ENCODE data around the gene PPP2R5E. TPM values are rescaled to one million over a fixed set of nuclear protein-coding genes. Genes with fewer than 3 reads are reported as not detected.

PPP2R5E gene
- total and polyA plus RNA-seq, 2 of the 8 experiments (the other 6 are each of a cell fraction or from before 2014, with no cell fraction given), result 6.8 to 64.6 TPM

- no peak for TF ChIP-seq CHD7 (IDR thresholded peaks at IDR 0.05; ENCODE audit: insufficient replicate concordance, low read length)
- no peak for TF ChIP-seq CTCF (IDR thresholded peaks at IDR 0.05; ENCODE audit: control extremely low read depth in 1 of 3, insufficient read depth in 1 of 3, low read depth in 1 of 3, low read length in 3 of 3)
- TF ChIP-seq ASH2L (IDR thresholded peaks at IDR 0.05; ENCODE audit: low read length), result no peak
- no peak for TF ChIP-seq HDAC2 (IDR thresholded peaks at IDR 0.05; ENCODE audit: borderline replicate concordance in 1 of 2, low read depth in 2 of 2, low read length in 2 of 2)
- TF ChIP-seq RAD21 (IDR thresholded peaks at IDR 0.05 in 1 of 2, conservative IDR thresholded peaks at IDR 0.05 in 1 of 2; ENCODE audit: low read depth in 2 of 2, low read length in 2 of 2), result no peak
- TF ChIP-seq RNF2 (IDR thresholded peaks at IDR 0.05; ENCODE audit: borderline replicate concordance, low read depth, low read length, missing control alignments, poor library complexity, severe bottlenecking), result no peak
Observed at GRCh38 chr14:63383776-63384367, 159.3 kb downstream of the PPP2R5E start (continued).

Measured in H1 (cell line).